Kidney epithelial cell (primary cell): ENCODE measurements around the gene ARID5B. TPM values are rescaled to one million over a fixed set of nuclear protein-coding genes. Genes with fewer than 3 reads are reported as not detected.

Source experiments
- DNase-seq: peaks from one replicate; pipeline ENCODE4 v3.0.0-alpha.2; 2010; ENCODE audit warnings: low read depth
- H3K27me3 ChIP-seq: 2 replicates; pipeline ENCODE4 v1.6.0; 2011; ENCODE audit warnings: low read length; ENCODE audit not compliant: control insufficient read depth, insufficient read depth
- H3K36me3 ChIP-seq: 2 replicates; pipeline ENCODE4 v1.5.1; 2011; ENCODE audit warnings: low read length; ENCODE audit not compliant: control insufficient read depth, insufficient read depth
- H3K4me3 ChIP-seq: 2 replicates; pipeline ENCODE4 v1.5.1; 2011; ENCODE audit warnings: low read depth, mild to moderate bottlenecking, control low read depth, low read length
- total RNA-seq: library from RNA; depleted of rRNA; stranded (reverse); fragments of >200 nt; gene quantifications from 2 replicates; pipeline ENCODE4 v1.2.3, GENCODE V29; 2015
- TF ChIP-seq, protein P1 (sequence below): IDR thresholded peaks from 2 replicates; pipeline ENCODE4 v1.5.1; 2011; ENCODE audit warnings: mild to moderate bottlenecking, moderate library complexity, low read length, control low read depth, inconsistent platforms; ENCODE audit not compliant: insufficient read depth, poor library complexity, severe bottlenecking

Gene ARID5B
- total RNA-seq, 1 donor from 2014 or later = 11.6 TPM

DNA sequence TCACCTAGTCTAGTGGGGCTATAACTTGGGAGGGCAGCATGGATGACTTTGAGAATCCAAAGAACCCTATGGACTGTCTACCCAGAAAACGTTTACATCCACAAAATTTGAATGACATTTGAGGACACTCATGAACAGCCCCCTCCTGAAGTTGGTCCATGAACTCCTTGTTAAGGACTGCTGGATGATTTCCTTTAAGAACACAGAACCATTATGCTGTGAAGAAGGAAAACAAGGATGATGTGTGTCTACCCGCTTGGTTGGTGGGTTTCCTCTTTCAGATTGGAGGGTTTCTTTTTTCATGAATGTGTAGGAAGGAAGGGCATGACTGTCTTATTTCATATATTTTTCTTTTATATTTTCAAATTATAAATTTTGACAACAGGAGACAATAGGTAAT is 58.3 kb downstream of the ARID5B start:
- no peaks in the 10 kb centered on the region for H3K36me3 ChIP-seq
- TF ChIP-seq, protein P1, sequence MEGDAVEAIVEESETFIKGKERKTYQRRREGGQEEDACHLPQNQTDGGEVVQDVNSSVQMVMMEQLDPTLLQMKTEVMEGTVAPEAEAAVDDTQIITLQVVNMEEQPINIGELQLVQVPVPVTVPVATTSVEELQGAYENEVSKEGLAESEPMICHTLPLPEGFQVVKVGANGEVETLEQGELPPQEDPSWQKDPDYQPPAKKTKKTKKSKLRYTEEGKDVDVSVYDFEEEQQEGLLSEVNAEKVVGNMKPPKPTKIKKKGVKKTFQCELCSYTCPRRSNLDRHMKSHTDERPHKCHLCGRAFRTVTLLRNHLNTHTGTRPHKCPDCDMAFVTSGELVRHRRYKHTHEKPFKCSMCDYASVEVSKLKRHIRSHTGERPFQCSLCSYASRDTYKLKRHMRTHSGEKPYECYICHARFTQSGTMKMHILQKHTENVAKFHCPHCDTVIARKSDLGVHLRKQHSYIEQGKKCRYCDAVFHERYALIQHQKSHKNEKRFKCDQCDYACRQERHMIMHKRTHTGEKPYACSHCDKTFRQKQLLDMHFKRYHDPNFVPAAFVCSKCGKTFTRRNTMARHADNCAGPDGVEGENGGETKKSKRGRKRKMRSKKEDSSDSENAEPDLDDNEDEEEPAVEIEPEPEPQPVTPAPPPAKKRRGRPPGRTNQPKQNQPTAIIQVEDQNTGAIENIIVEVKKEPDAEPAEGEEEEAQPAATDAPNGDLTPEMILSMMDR = no peak
- H3K27me3 ChIP-seq = no peaks in the 10 kb centered on the region
- no peak overlapping the region for H3K4me3 ChIP-seq
- no peak for DNase-seq

DNA sequence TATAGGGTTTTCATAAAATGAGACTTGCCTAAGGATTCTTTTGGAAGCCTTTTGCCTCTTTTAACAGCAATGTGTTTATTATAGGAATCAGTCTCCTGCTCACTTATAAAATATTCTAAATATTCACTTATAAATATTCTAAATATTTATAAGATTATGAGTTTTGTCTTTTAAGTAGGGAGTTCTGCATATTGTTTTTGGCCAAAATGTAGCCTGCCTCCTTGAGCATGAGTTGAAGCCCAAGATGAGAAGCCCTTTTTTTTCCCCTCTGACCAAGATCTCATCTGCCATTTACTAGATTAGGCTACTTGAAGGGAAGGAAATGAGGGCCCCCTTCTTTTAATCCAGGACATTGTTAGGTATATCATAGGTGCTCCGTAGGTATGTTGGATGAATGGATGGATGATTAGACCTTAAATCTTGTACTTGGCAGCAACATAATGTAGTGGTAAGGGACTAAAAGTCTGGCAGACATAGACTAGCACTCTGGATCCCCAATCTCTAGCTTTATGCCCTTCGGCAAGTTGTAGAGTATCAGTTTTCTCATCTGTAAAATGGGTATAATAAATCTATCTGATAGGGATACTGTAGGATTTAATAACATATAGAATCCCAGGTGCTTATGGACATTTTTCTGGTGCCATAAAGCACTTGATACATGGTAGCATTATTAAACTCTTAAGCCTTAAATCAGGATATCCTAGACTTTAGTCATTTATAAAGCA is 59.1 kb downstream of the ARID5B start:
- H3K36me3 ChIP-seq = no peaks in the 10 kb centered on the region
- TF ChIP-seq, protein P1 = no peak
- H3K4me3 ChIP-seq = no peak overlapping the region
- no peaks in the 10 kb centered on the region for H3K27me3 ChIP-seq
- DNase-seq = no peak

DNA sequence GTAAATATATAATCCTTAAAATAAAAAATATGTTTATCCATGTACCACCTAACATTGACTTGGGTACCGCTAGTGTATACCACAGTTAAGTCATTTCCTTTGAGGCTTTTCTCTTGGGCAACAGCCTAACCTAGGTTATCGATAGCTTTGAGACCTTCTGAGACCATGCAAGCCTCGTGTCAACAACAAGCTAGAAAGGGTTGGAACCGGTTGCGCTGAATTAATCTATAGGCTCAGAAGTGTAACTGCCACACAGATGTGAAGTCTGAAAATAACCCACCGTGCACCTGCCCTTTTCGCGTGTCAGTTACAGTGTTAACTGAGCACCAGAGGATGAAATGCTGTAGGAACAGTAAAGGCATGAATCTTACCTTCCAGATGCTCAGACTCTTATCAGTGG is 59.8 kb downstream of the ARID5B start:
- no peak for DNase-seq
- TF ChIP-seq, protein P1 = no peak
- H3K27me3 ChIP-seq = no peaks in the 10 kb centered on the region

DNA sequence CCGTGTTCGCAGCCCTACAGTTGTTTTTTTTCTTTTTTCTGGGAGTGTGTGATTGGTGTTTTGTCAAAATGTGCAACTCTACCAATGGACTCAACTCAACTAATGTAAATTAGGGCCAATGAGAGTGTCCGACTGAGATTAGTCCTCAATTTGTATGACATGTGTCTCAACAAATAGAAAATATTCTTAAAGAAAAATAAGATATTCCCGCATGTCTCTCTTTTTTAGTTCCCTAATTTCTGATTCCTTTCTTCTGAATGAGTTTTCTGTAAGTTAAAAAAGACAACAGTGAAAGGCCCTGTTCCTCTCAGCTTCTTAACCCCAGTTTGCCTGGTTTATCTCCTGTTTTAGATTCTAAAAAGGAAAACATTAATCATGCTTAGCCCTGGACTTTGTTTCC is 61.5 kb downstream of the ARID5B start:
- Histone ChIP-seq H3K4me3 (no peak overlapping the region), H3K36me3 (no peaks in the 10 kb centered on the region), H3K27me3 (no peaks in the 10 kb centered on the region)
- DNase-seq = no peak
- TF ChIP-seq, protein P1 = no peak

More for the DNA sequence above, 59.8 kb downstream of the ARID5B start:
- Histone ChIP-seq H3K36me3 (no peaks in the 10 kb centered on the region), H3K4me3 (no peak overlapping the region)

DNA sequence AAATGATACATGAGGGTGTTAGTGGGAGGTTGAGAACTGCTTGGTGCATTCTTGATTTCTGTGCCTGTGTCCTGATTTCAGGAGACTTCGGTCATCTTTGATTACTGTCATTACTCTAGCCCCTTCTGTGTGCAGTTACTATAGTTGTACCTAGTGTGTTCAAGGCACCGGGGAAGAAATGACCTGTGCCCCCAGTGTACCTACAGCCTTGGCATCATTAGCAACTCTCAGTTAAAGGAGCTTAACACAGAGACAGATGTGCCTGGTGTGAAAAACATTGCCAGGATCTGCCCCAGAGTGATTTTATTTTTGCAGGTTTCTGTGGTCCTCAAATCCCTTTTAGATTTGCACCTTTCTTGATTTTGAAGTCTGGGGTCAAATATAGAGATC is 62.2 kb downstream of the ARID5B start:
- H3K4me3 ChIP-seq = no peak overlapping the region
- no peak for DNase-seq
- TF ChIP-seq, protein P1 = no peak
- no peaks in the 10 kb centered on the region for H3K36me3 ChIP-seq
- H3K27me3 ChIP-seq = no peaks in the 10 kb centered on the region
